Esophagus muscularis mucosa (tissue), 3 donors: ENCODE measurements around the gene NHLH2.

ENCODE experiments used
- POLR2A ChIP-seq: fragments of 450-650 bp; IDR thresholded peaks from one replicate; pipeline ENCODE4 v1.6.1; 2017; ENCODE audit warnings: antibody characterized with exemption, moderate library complexity, mild to moderate bottlenecking, low read depth
- POLR2AphosphoS5 ChIP-seq, 2 donors: sonication (generic); formaldehyde crosslinking; IDR thresholded peaks; one replicate each; pipeline ENCODE4 v1.6.1; 2017; ENCODE audit warnings: antibody characterized with exemption in 2 of 2
- TF ChIP-seq, protein P1 (sequence below), 3 experiments: fragments of 200-600 bp in 2 of 3; fragments of 450-650 bp in 1 of 3; sonication (generic) in 2 of 3; IDR thresholded peaks; one replicate each; pipeline ENCODE4 v1.5.1; 2017 to 2019; ENCODE audit warnings: antibody characterized with exemption in 3 of 3, mild to moderate bottlenecking in 2 of 3, moderate library complexity in 1 of 3

DNA sequence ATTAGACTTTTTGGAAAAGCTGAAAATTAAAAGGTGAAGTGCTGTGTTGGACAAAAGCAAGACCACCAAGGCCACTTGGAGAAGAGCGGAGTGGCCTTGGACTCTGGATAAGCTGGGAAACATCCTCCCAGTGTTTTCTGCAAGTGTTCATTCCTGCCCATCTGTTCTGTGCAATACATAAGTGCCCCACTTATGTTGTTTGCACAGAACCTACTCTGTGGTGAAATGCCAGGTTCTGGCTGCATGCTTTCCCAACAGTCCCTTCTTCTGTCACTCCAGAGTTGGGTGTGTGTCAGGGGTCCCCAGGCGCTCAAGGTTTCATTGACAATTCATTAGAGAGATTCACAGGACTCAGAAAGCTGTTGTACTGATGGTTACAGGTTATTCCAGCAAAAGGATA lies 30.3 kb downstream of the NHLH2 start:
- TF ChIP-seq POLR2A (no peak), POLR2AphosphoS5 (IDR thresholded peaks at IDR 0.05) (no peak)
- TF ChIP-seq, protein P1, sequence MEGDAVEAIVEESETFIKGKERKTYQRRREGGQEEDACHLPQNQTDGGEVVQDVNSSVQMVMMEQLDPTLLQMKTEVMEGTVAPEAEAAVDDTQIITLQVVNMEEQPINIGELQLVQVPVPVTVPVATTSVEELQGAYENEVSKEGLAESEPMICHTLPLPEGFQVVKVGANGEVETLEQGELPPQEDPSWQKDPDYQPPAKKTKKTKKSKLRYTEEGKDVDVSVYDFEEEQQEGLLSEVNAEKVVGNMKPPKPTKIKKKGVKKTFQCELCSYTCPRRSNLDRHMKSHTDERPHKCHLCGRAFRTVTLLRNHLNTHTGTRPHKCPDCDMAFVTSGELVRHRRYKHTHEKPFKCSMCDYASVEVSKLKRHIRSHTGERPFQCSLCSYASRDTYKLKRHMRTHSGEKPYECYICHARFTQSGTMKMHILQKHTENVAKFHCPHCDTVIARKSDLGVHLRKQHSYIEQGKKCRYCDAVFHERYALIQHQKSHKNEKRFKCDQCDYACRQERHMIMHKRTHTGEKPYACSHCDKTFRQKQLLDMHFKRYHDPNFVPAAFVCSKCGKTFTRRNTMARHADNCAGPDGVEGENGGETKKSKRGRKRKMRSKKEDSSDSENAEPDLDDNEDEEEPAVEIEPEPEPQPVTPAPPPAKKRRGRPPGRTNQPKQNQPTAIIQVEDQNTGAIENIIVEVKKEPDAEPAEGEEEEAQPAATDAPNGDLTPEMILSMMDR (IDR thresholded peaks at IDR 0.05): no peak
